ENCODE results near the gene SACS. TPM values are rescaled to one million over a fixed set of nuclear protein-coding genes. Genes with fewer than 3 reads are reported as not detected.

The SACS gene
- total and polyA plus RNA-seq, 2 of the 4 experiments (the other 2 are of a cell fraction) = 14.7 to 121 TPM

- peak overlapping the region; percentile 88 for H3K18ac ChIP-seq (ENCODE audit: low read depth, low read length)
- DNase-seq = peak; percentile 43
- H2BK5ac ChIP-seq (ENCODE audit: low read depth, low read length, poor library complexity, severe bottlenecking) = peak overlapping the region; percentile 82
- H3K9ac ChIP-seq (ENCODE audit: low read depth, low read length) = peak overlapping the region; percentile 36
- no TSS peak for BruUV-seq (replicated peaks)
- 68% methylated on average over 8 of the region's 14 CpGs; no CpG with 5 or more reads in 1 of the 2 experiments for WGBS, 2 experiments (ENCODE audit: extremely low coverage in 2 of 2, insufficient read length in 1 of 2)
- H3K23ac ChIP-seq (ENCODE audit: low read depth, low read length) = peak overlapping the region; percentile 68
- H3K36me3 ChIP-seq (ENCODE audit: control insufficient read depth, insufficient read depth, low read length) = no peaks in the 10 kb centered on the region
- peak overlapping the region; percentile 86 for H3K14ac ChIP-seq (replicated peaks; ENCODE audit: low read depth, low read length)
- H3K4me1 ChIP-seq (ENCODE audit: control insufficient read depth, insufficient read depth, low read length) = peaks cover 15% of the 10 kb centered on the region
- peak overlapping the region; percentile 92 for H2AK9ac ChIP-seq (replicated peaks; ENCODE audit: low read depth, low read length, poor library complexity)
- peak overlapping the region; percentile 99 for H2BK15ac ChIP-seq (ENCODE audit: low read depth, low read length)
- dilution Hi-C loops (cut with HindIII; ENCODE audit: low sequenced_read_pairs, unreplicated experiment) (no loop called here), in situ Hi-C loops (cut with MboI; ENCODE audit: low sequenced_read_pairs) (loop anchor here (5.0 kb wide), 2 partner anchors 110 to 400 kb away; no protein-coding TSS in a partner anchor), intact Hi-C loops (cut with micrococcal nuclease) (loop anchor here (1.0 to 5.0 kb wide), 6 partner anchors 35 to 432 kb away; partner anchors contain the start of gene TNFRSF19)
- peak overlapping the region; percentile 68; the same call in 1 of the 2 replicates for H3K56ac ChIP-seq (ENCODE audit: extremely low read depth, insufficient read depth, low read length)
- POLR2A ChIA-PET (ENCODE audit: unreplicated experiment) = no interaction called here
- H3K4me3 ChIP-seq (ENCODE audit: insufficient read depth, low read depth, low read length) = no peak overlapping the region
- peak overlapping the region; percentile 87 to 97 for H4K8ac ChIP-seq (ENCODE audit: low read depth in 2 of 2, low read length in 2 of 2)
- peak overlapping the region; percentile 82 for H3K4ac ChIP-seq (ENCODE audit: low read depth, low read length)
- peak; percentile 9 for ATAC-seq (ENCODE audit: low read depth)
- peaks cover 7% of the 10 kb centered on the region for H3K9me1 ChIP-seq (ENCODE audit: insufficient read depth, low read length)
- peak overlapping the region; percentile 86 for H3K27ac ChIP-seq (ENCODE audit: insufficient read depth, low read length)
- H2AK5ac ChIP-seq (ENCODE audit: low read depth, low read length) = peak overlapping the region; percentile 97
- peak overlapping the region; percentile 87 for H2AFZ ChIP-seq (replicated peaks; ENCODE audit: low read length, poor library complexity)
- peaks cover 3 to 8% of the 10 kb centered on the region in 2 experiments; a peak in 2 of 4 replicates for H3K79me1 ChIP-seq (ENCODE audit: low read depth in 1 of 2, low read length in 2 of 2)
- H4K91ac ChIP-seq (ENCODE audit: insufficient read depth, low read depth, low read length) = peak overlapping the region; percentile 97
- TF ChIP-seq RFX5 (IDR thresholded peaks at IDR 0.05; ENCODE audit: low read depth, low read length) (no peak), MXI1 (IDR thresholded peaks at IDR 0.05; ENCODE audit: borderline replicate concordance, low read depth, low read length) (no peak), ELK1 (IDR thresholded peaks at IDR 0.05; ENCODE audit: borderline replicate concordance, low read depth, low read length) (no peak), POLR2A (IDR thresholded peaks at IDR 0.05; ENCODE audit: low read depth, low read length) (no peak), RAD21 (IDR thresholded peaks at IDR 0.05; ENCODE audit: low read length) (no peak), BHLHE40 (IDR thresholded peaks at IDR 0.05; ENCODE audit: low read depth, low read length) (no peak), FOS (IDR thresholded peaks at IDR 0.05; ENCODE audit: low read depth, low read length) (no peak), CTCF (conservative IDR thresholded peaks at IDR 0.05; ENCODE audit: low read depth, low read length) (no peak), MAZ (IDR thresholded peaks at IDR 0.05; ENCODE audit: borderline replicate concordance, low read depth, low read length) (no peak), CEBPB (IDR thresholded peaks at IDR 0.05; ENCODE audit: low read depth, low read length) (no peak), NFE2L2 (IDR thresholded peaks at IDR 0.05; ENCODE audit: low read depth, low read length) (no peak), USF2 (IDR thresholded peaks at IDR 0.05; ENCODE audit: low read depth, low read length) (no peak)
- no peaks in the 10 kb centered on the region for H3K27me3 ChIP-seq (ENCODE audit: control insufficient read depth, insufficient read depth, low read length)
- H3K9me3 ChIP-seq (ENCODE audit: control insufficient read depth, insufficient read depth, low read length) = no peaks in the 10 kb centered on the region
- H4K5ac ChIP-seq (ENCODE audit: low read depth, low read length) = peak overlapping the region; percentile 90
- peak overlapping the region; percentile 96 for H2BK120ac ChIP-seq (ENCODE audit: low read depth, low read length)
- peak overlapping the region; percentile 96 for H2BK20ac ChIP-seq (ENCODE audit: low read depth, low read length)
- no peaks in the 10 kb centered on the region for H4K20me1 ChIP-seq (ENCODE audit: insufficient read depth, low read length)
- peak overlapping the region; percentile 15 for H3K4me2 ChIP-seq (ENCODE audit: low read depth, low read length)
- CTCF ChIA-PET = interaction anchor here (0.6 to 1.3 kb wide), 10 partner anchors 12 to 494 kb away, joined by 3 to 7 read pairs (median 4); no protein-coding TSS in a partner anchor
These were observed 33.8 kb upstream of the SACS start for GRCh38 chr13:23467048-23467931.

Data from IMR-90 (cell line).